ENCODE results near the gene ANKRD13B.

Gene ANKRD13B

DNA sequence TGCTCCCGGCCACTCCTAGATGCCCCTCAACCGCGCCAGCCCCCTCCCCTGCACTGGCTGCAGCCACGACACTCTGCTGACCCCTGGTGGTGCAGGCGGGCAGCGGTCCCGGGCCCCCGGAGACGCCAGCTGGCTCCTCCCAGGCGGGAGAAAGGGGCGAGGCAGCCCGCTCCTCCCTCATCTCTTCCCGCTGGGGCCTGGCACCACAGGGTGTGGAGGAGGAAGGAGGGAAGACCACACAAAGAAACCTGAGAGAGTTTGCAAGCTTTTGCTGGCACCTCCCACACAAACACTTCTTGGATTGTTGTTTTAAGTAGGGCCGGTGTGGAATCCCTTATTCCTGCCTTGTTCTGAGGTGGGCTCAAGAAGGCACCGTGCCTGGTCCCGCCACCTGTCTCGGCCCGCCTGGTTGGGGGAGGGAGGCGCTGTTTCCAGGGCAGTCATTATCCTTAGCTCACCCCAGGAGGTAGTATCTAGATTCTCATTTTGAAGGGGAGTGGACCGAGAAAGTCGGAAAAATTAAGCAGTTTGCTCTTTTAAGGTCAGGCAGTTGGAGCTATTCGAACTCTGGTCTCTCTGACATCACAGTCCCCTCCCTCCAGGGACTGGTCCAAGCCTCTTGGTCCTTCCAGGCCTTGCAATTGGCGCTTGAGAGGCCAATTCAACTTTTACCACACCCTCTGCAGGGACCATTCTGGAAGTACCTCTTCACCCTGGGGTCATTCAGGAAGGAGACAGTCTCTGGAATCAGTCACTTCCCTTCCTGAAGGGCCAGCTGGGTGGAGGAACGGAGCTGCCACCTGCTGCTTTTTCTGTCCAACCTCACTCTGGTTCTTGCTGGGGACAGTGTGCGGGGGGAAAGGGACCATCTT lies 959 bp upstream of the ANKRD13B start:
- peak; percentile 92 for DNase-seq (ENCODE audit: insufficient read length, low spot score)
- FAIRE-seq, result peak; percentile 92

DNA sequence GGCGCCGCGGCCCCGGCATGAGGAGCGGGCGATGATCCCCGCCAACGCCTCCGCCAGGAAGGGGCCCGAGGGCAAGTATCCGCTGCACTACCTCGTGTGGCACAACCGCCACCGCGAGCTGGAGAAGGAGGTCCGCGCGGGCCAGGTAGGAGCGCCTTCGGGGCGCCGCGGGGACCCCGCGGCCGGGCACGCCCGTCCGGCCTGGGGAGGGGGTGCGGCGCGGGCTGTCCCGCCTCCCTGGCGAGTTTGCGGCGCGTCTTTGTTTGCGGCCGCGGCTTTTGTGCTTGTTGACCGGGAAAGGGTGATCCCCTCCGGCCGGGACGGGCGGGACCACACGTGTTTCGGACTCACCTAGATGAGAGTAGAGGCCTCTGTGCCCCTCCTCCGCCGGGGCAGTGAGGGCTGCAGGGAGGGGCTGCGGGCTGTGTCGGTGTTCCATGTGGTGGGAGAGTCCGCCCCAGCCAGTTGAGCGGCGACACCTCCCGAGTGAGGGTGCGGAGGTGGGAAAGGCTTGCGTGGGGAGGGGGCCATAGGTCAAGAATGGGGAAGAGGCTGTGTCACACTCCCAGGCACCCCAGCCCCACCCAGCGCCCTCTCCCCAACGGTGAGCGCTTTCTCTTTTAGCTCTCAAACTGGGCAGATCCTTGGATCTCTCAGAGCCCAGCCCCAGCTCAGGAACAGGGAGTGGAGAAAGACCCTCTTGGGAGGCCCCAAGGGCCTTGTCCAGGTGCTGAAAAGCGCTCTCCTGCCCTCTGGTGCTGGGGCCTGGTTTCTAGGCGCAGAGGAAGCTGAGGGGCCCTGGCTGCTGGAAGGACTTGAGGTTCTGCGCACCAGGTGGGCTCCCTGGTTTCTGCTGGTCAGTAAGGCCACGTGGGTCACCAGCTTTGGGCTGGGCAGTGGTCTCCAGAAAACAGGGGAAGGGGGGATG lies 923 bp downstream of the ANKRD13B start:
- FAIRE-seq (no peak), DNase-seq (ENCODE audit: insufficient read length, low spot score) (peak; percentile 35)

- FAIRE-seq, result no peak
- DNase-seq (ENCODE audit: insufficient read length, low spot score), result no peak
Observed at GRCh38 chr17:29594519-29595090, 1.7 kb downstream of the ANKRD13B start.

- FAIRE-seq, result no peak
- DNase-seq (ENCODE audit: insufficient read length, low spot score), result no peak
Observed at GRCh38 chr17:29595107-29595942, 2.4 kb downstream of the ANKRD13B start.

GRCh38 chr17:29595943-29596774 lies 3.2 kb downstream of the ANKRD13B start:
- FAIRE-seq (no peak), DNase-seq (ENCODE audit: insufficient read length, low spot score) (no peak)

DNA sequence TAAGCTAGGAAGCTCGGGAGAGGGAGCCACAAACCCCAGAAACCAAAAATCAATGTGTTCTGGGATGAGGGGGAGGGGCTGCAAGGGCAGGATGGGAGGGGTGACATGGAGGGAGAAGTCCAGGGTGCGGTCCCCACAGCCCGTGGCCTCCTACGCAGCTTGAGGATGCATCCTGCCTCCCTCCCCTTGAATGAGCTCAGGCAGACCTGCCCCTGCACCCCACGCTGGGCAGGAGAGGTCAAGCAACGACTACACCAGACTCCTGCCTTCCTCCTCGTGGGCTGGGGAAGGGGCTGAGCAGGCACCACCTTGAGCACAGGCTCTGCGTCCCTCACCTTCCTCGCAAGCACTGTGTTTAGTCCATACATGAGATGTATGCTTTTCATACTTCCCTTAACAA lies 3.9 kb downstream of the ANKRD13B start:
- FAIRE-seq (no peak), DNase-seq (ENCODE audit: insufficient read length, low spot score) (no peak)

- FAIRE-seq (no peak), DNase-seq (ENCODE audit: insufficient read length, low spot score) (no peak)
Observed at GRCh38 chr17:29597361-29598172, 4.6 kb downstream of the ANKRD13B start.

- FAIRE-seq (no peak), DNase-seq (ENCODE audit: insufficient read length, low spot score) (no peak)
Observed at GRCh38 chr17:29603109-29603674, 10.3 kb downstream of the ANKRD13B start.

GRCh38 chr17:29607557-29608195 lies 14.7 kb downstream of the ANKRD13B start:
- FAIRE-seq (no peak), DNase-seq (ENCODE audit: insufficient read length, low spot score) (no peak)

DNA sequence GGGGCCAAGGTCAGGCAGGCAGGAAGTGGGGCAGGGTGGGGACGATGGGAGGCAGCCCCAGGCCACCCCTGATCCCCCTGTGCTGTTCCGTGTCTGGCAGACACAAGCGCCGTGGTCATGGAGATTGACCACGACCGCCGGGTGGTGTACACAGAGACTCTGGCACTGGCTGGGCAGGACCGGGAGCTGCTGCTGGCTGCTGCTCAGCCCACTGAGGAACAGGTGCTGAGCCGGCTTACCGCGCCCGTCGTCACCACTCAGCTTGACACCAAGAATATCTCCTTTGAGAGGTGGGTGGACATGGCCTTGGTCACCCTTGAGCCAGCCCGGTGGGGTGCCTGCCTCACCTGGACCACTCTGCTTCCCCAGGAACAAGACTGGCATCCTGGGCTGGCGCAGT lies 16.1 kb downstream of the ANKRD13B start:
- FAIRE-seq (no peak), DNase-seq (ENCODE audit: insufficient read length, low spot score) (no peak)

DNA sequence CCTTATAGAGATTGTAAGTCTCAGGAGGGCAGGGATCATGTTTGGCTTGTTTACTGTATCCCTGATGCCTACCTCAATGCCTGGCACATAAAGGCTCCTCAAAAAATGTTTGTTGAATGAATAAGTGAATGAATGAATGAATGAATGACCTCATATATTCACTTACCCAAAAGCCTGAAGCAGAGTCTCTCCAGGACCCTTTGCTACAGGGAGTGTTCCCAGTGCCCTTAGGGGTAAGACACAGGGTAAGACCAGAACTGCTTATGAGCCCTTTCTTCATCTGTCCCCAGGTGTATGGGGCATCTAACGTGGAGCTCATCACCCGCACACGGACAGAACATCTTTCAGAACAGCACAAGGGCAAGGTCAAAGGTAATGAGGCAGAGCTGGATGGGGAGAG lies 17.5 kb downstream of the ANKRD13B start:
- FAIRE-seq, result no peak
- DNase-seq (ENCODE audit: insufficient read length, low spot score), result no peak

DNA sequence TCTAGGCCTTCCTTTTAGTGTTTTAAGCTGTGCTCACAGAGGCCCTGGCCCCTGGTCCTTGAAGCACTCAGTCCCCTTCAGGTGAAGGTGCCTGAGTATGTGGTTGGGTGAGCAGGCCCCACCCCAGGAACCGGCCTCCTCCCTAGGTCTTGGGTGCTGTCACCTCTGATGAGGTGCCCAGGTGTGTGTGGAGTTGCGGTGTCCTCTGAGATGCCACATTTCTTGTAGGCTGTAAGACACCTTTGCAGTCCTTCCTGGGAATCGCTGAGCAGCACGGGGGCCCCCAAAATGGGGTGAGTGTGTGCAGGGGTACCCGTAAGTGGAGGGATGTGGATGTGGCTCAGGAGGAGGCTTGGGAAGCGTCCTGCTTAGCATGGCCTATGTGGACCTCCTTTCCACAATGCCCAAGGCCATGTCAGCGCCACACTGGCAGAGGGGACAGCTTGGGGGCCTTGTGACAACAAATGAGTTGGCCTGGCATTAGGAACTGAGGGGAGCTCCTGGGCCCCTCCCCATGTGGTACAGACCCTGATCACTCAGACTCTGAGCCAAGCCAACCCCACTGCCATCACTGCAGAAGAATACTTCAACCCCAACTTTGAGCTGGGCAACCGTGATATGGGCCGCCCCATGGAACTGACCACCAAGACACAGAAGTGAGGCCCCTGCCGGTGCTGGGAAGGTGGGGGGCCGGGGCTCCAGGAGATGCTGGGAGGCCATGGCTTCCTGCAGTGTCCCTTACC lies 18.6 kb downstream of the ANKRD13B start:
- DNase-seq (ENCODE audit: insufficient read length, low spot score) (no peak), FAIRE-seq (no peak)

GRCh38 chr17:29612094-29612403 lies 19.1 kb downstream of the ANKRD13B start:
- DNase-seq (ENCODE audit: insufficient read length, low spot score) (no peak), FAIRE-seq (no peak)

DNA sequence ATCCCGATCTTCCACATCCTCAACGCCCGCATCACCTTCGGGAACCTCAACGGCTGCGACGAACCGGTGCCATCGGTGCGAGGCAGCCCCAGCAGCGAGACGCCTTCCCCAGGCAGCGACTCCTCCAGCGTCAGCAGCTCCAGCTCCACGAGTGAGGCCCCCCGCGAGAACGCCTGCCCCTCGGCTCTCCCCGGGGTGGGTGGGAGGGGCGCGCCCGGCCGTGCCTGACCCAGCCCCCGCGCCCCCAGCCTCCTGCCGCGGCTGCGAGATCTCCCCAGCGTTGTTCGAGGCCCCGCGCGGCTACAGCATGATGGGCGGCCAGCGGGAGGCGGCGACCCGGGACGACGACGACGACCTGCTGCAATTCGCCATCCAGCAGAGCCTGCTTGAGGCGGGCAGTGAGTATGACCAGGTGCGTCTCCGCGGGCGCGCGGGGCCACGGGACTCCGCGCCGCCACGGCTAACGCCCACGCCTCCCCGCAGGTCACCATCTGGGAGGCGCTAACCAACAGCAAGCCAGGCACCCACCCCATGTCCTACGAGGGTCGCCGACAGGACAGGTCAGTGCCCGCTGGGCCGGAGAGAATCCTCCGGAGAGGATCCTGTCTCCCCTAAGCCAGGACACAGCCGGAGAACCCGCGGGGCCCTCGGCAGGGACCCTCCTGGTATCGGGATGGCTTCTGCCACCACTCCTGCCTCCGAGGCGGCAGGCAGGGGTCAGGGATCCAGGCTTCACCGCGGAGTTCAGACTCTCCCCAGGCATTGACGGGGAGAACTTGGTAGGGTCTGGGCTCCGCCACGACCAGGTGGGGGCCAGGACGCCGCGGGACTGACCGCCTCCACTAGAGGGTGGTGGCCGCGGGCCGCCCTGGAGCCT lies 19.7 kb downstream of the ANKRD13B start:
- DNase-seq (ENCODE audit: insufficient read length, low spot score), result no peak
- FAIRE-seq, result no peak

DNA sequence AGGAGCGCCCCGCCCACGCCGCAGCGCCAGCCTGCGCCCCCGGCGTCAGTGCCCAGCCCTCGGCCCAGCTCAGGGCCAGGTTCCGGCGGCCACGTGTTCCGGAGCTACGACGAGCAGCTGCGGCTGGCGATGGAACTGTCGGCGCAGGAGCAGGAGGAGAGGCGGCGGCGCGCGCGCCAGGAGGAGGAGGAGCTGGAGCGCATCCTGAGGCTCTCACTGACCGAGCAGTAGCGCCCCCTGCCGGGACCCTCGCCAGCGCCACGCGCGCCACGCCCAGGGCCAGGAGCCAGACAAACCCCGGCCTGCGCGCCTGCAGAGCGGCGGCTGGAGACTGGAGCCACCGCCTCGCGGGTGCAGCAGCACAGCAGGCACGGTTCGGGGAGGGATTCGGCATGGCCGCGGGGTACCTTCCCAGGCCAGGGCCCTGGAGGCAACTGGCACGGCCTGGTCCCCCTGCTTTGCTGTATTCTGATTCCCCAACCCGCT lies 20.5 kb downstream of the ANKRD13B start:
- FAIRE-seq (no peak), DNase-seq (ENCODE audit: insufficient read length, low spot score) (no peak)

GRCh38 chr17:29613856-29614255 lies 20.9 kb downstream of the ANKRD13B start:
- no peak for FAIRE-seq
- no peak for DNase-seq (ENCODE audit: insufficient read length, low spot score)
